ENCODE results near the gene SHC3.

The SHC3 gene

DNA sequence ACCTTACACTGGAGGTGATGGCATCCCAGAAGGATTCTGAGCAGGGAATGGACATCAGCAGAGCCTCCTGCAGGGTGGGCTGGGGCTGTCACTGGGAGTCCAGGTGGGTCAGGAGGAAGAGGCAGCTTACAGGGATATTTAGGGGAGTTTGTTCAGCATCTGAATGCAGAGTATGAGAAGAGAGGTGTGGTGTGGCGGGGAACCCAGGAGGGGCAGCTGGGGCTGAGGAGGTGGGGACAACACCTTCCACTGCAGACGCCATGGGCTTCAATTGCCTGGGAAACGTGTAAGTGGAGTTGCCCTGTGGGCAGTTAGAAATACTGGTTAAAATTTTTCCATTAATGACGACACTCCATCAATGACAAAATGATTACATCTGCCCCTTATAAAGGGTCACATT lies 153.9 kb downstream of the SHC3 start:
- TF ChIP-seq, protein P1, sequence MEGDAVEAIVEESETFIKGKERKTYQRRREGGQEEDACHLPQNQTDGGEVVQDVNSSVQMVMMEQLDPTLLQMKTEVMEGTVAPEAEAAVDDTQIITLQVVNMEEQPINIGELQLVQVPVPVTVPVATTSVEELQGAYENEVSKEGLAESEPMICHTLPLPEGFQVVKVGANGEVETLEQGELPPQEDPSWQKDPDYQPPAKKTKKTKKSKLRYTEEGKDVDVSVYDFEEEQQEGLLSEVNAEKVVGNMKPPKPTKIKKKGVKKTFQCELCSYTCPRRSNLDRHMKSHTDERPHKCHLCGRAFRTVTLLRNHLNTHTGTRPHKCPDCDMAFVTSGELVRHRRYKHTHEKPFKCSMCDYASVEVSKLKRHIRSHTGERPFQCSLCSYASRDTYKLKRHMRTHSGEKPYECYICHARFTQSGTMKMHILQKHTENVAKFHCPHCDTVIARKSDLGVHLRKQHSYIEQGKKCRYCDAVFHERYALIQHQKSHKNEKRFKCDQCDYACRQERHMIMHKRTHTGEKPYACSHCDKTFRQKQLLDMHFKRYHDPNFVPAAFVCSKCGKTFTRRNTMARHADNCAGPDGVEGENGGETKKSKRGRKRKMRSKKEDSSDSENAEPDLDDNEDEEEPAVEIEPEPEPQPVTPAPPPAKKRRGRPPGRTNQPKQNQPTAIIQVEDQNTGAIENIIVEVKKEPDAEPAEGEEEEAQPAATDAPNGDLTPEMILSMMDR (IDR thresholded peaks at IDR 0.05): no peak
- Histone ChIP-seq H3K27me3 (peaks cover 3% of the 10 kb centered on the region), H3K27ac (no peak overlapping the region), H3K4me3 (ENCODE audit: low read depth in 1 of 2, low read length in 1 of 2) (no peak overlapping the region), H3K4me1 (ENCODE audit: control insufficient read depth in 1 of 2, insufficient read depth in 1 of 2, low read depth in 1 of 2, low read length in 1 of 2) (peaks cover 30 to 39% of the 10 kb centered on the region in 2 experiments), H3K9me3 (no peaks in the 10 kb centered on the region), H3K36me3 (no peaks in the 10 kb centered on the region)

DNA sequence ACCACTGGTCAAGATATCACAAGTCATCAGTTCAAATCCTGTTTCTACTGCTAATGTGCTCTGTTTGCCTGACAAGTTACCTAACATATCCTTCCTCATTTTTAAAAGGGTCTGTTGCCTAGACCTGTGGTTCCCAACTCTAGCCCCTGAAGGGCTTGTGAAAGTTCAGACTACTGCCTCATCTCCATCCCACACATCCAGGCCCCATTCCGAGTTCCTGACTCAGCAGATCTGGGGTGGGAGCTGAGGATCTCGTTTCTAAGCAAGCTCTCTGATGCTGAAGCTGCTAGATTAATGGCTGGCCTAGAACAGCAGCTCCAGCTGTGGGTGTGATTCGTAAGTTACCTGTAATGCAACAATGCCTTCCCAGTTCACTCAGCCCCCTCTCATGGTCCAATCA lies 154.9 kb downstream of the SHC3 start:
- Histone ChIP-seq H3K4me1 (ENCODE audit: control insufficient read depth in 1 of 2, insufficient read depth in 1 of 2, low read depth in 1 of 2, low read length in 1 of 2) (peaks cover 30 to 39% of the 10 kb centered on the region in 2 experiments), H3K9me3 (no peaks in the 10 kb centered on the region), H3K36me3 (no peaks in the 10 kb centered on the region), H3K27ac (peak overlapping the region; percentile 32), H3K27me3 (peaks cover 3% of the 10 kb centered on the region), H3K4me3 (ENCODE audit: low read depth in 1 of 2, low read length in 1 of 2) (no peak overlapping the region)
- TF ChIP-seq, protein P1 (IDR thresholded peaks at IDR 0.05): no peak

DNA sequence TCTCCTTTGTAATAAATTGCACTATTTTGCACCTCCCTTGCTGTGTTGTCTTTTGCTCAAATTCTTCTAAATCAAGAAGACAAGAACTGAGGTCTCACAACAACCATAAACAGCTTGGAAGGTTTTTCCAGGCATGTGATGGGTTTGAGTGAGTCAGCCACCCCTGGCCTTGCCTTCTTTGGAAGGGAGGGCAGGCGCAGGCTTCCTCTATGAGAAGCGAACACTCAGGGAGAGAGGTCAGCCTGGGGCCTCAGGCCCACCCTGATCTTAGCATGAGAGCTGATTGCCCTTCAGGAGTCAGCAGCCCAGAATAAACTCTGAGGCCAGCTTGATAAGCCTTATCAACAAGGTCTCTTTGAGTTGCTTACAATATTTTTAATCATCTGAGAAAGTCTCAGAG lies 155.7 kb downstream of the SHC3 start:
- H3K4me1 ChIP-seq (ENCODE audit: control insufficient read depth in 1 of 2, insufficient read depth in 1 of 2, low read depth in 1 of 2, low read length in 1 of 2): peaks cover 30 to 39% of the 10 kb centered on the region in 2 experiments
- no peaks in the 10 kb centered on the region for H3K9me3 ChIP-seq
- peak overlapping the region; percentile 32 for H3K27ac ChIP-seq
- TF ChIP-seq, protein P1 (IDR thresholded peaks at IDR 0.05): no peak
- no peaks in the 10 kb centered on the region for H3K36me3 ChIP-seq
- no peaks in the 10 kb centered on the region for H3K27me3 ChIP-seq
- H3K4me3 ChIP-seq (ENCODE audit: low read depth in 1 of 2, low read length in 1 of 2): no peak overlapping the region

DNA sequence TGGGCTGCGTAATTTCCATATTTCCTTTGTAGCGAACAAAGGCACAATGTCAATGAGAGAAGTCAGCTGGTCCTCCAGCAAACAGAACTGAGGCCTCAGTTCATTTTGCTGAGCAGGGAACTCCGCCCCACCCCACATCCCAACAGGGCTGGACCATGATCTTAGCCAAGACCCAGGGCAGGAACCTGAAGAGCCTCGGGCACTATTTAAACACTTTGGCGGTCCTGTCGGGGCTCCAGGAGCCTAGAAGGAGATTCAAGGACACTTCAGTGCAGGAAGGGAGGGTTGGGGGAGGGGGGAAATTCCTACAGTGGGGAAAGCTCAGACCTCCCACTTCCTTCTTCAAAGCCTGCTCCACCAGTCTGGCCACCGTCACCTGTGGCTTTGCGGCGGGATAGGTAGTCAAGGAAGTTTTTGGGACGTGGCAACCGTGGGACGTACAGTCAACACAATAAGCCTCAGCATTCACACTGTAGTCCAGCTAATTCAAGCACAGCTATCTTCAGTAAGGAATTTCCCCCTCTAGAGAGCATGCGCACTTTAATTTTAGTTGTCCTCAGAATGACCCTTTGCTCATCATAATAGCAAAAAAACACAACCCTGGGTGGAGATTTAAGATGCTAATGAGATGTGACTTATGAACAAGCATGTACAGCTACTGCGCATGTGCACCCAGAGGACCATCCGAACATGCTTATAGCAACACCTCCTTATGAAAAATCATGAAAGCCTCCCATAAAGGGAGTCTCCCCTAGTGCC lies 156.4 kb downstream of the SHC3 start:
- TF ChIP-seq, protein P1 (IDR thresholded peaks at IDR 0.05): no peak
- Histone ChIP-seq H3K4me1 (ENCODE audit: control insufficient read depth in 1 of 2, insufficient read depth in 1 of 2, low read depth in 1 of 2, low read length in 1 of 2) (peaks cover 25 to 32% of the 10 kb centered on the region in 2 experiments), H3K9me3 (no peaks in the 10 kb centered on the region), H3K27ac (no peak overlapping the region), H3K4me3 (ENCODE audit: low read depth in 1 of 2, low read length in 1 of 2) (no peak overlapping the region), H3K36me3 (no peaks in the 10 kb centered on the region), H3K27me3 (no peaks in the 10 kb centered on the region)

DNA sequence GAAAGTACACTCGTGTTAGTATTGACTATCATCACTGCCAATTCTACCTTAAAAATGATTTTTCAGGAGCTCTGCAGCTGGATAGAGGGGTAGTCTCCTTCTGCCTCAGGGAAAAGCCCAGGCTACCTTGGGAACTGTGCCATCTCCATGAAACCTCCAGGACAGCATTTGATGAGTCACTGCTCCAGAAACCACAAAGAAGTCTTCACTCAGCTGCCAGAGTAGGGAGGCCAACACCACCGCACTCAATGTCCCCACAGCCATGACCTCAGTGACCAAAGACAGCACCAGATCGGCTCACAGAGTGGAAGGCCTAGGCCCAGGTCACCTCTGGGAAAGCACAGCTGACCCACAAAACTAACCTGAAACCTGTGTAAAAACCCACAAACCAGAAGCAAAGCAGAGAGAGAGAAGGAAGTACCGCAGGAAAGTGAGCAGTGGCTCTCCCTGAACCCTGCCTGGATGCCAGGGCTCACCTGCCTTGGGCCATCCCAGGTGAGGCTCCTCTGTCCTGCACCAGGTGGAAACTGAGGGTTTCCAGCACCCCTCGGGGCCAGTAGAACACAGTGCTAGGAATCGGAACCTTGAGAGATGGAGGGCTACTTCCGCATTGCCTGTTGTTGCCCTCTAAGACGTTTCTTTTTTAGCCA lies 157.3 kb downstream of the SHC3 start:
- Histone ChIP-seq H3K27me3 (no peaks in the 10 kb centered on the region), H3K36me3 (no peaks in the 10 kb centered on the region), H3K9me3 (no peaks in the 10 kb centered on the region), H3K27ac (no peak overlapping the region), H3K4me3 (ENCODE audit: low read depth in 1 of 2, low read length in 1 of 2) (no peak overlapping the region), H3K4me1 (ENCODE audit: control insufficient read depth in 1 of 2, insufficient read depth in 1 of 2, low read depth in 1 of 2, low read length in 1 of 2) (peaks cover 16 to 23% of the 10 kb centered on the region in 2 experiments)
- TF ChIP-seq, protein P1 (IDR thresholded peaks at IDR 0.05): no peak

Measured in neutrophil (primary cell).